T-helper 2 cell (primary cell): ENCODE data around the gene MRPL55.
A peak's percentile ranks its signal among the peaks of the same experiment; 100 is the strongest.

Experiments
- DNase-seq, 5 experiments: peaks; one replicate each; pipeline versions ENCODE4 v3.0.0 to v3.0.0-alpha.2; 2012 to 2022

Gene MRPL55

GRCh38 chr1:228147768-228148167 lies 38.7 kb upstream of the MRPL55 start:
- no peak for DNase-seq

- peak in 1 of 5 experiments; percentile 5 for DNase-seq
Observed at GRCh38 chr1:228147151-228147693, 38.1 kb upstream of the MRPL55 start.

DNA sequence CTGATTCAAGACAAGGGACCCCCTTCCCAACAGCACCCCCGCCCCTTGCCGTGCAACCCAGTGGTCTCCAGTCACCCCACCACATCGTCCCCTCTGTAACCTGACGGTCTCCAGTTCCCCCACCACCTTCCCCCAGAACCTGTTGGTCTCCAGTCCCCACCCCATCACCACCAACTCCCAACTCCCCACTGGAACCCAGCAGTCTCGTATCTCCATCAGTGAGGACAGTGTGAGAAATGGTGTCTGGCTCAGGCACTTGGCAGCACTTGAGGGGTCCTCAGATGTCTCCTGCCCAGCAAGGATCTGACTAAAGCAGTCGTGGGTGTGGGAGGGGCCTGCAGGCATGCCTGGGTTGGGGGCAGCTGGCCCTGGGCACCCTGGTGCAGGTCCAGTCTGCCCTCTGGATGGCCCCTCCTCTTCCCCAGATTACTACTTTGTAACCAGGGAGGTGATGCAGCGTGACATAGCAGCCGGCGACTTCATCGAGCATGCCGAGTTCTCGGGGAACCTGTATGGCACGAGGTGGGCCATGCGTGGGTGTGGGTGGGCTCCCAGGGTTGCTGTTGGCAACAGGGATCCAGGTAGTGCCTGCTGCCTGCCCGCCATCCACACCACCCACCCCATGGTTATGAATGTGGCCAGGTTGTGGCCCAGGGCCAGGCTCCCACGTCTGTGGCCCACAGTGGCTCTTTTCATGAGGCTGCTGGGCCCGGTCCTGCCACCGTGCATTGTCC lies 37.5 kb upstream of the MRPL55 start:
- DNase-seq, result no peak

DNA sequence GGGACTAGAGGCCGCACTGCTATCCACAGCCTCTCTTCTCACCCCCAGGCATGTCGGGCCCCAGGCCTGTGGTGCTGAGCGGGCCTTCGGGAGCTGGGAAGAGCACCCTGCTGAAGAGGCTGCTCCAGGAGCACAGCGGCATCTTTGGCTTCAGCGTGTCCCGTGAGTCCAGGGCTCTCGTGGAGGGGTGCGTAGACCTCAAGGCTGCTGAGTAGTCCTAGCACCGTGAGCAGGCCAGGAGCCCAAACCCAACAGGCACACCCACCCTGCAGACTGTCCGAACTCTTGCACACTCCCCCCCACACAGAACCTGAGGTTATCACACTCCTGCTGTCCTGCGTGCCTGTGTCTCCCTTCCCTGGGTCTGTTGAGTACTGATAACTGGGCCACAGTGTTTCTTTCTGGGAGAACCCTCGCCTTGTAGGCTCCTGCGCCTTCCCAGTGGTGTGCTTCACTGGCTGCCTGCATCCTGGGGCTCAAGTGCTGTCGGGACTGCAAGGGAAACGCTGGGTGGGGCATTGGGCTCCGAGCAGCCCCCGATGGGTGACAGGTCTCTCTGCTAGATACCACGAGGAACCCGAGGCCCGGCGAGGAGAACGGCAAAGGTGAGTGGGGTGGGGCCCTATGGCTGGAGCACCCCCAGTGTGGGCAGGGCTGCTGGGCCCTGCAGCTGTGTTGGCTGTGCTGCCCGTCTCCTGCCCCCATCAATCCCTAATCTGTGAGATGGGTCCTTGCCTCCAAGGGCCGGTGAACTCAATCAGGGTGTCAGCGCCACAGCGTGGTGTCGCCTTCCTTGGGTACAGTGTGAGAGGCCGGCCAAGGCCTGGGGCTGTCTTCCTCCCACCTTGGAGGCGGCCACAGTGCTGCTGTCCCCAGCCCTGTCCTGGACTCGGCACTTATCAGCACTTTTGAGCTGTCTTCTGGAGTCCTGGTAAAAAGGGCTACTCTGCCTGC lies 36.6 kb upstream of the MRPL55 start:
- DNase-seq, result no peak

DNA sequence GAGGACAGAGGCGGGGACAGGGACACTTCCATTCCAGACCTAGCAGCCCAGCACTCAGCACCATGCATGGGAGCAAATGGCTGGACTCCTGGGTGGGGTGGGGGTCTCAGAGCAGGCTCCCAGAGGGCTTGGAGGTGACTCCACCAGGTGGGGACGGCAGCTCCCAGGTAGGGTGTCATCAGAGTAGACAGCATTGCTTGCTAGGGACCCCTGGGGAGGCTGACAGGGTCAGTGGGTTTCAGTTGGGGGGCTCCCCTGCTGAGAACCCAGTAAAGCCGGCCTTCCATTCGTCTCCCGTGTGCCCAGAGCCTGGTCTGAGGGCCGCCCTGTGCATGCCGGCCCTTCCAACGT lies 35.9 kb upstream of the MRPL55 start:
- DNase-seq, result no peak

DNA sequence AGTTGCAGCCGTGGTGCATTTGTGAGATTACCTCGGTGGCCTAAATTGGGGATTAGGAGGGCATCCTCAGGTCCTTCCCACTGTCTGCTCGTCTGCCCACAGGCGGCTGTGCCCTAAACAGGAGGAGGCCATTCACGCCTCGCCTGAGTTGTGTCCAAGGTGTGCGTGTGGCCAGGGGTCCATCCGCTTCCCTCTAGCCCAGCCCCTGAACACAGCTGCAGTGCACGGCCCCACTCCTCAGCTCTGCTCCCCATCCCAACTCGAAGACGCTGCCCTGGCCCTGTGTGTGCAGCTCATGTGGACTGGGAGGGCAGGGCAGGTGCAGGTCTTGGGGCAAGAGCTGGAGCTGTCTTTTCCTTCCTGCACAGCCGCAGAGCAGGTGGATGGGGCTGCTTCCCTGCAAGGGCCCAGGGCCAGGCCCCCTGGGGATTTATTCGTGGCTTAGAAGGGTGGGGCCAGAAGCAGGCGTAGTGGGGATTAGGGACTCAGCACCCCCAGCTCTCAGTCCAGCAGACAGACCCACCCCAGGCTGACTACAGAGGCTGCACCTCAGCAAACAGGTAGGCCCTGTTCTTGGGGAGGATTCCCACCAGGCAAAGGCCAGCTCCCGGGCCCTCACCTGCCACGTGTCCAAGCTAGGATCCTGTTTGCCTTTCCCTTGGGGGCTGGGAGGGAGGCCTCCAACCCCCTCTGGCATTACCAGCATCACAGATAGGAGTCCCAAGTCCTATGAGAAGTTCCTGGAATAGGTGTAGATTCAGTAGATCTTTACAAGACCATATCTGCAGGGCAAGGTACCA lies 35.3 kb upstream of the MRPL55 start:
- DNase-seq, result no peak

DNA sequence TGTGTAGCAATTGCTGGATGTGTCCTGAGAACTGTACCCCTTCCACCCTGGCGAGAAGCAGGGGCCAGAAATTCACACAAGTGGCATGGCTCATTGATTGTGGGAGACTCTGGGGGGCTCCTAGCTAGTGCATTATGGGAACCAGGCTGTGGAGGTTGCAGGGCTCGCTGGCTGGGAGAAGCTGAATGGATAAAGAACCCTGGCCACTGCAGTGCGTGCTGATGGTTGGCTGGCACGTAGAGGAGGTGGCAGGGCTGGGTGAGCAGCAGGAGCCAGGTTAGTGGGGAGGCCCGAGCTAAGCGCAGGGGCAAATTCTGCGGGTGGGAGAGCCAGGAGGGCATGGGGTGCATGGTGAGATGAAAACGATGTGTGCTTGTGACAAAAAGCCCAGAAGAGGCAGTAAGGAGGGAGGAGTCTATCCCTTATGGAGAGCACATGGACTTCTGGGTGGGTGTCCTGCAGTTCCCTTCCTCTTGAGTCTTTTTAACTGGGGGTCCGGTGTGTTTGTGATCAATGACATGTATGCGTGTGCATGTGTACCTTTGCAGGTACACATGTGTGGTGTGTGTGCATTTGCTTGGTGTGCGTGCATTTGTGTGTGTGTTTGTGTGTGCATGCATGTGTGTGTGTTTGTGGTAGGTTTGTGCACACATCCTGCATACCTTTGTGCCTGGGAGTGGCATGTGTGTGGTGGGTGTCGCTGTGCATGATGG lies 34.5 kb upstream of the MRPL55 start:
- no peak for DNase-seq

GRCh38 chr1:228142701-228143136 lies 33.6 kb upstream of the MRPL55 start:
- DNase-seq, result no peak

- peak in 2 of 5 experiments; percentile 33 to 34 for DNase-seq
Observed at GRCh38 chr1:228142155-228142691, 33.1 kb upstream of the MRPL55 start.

DNA sequence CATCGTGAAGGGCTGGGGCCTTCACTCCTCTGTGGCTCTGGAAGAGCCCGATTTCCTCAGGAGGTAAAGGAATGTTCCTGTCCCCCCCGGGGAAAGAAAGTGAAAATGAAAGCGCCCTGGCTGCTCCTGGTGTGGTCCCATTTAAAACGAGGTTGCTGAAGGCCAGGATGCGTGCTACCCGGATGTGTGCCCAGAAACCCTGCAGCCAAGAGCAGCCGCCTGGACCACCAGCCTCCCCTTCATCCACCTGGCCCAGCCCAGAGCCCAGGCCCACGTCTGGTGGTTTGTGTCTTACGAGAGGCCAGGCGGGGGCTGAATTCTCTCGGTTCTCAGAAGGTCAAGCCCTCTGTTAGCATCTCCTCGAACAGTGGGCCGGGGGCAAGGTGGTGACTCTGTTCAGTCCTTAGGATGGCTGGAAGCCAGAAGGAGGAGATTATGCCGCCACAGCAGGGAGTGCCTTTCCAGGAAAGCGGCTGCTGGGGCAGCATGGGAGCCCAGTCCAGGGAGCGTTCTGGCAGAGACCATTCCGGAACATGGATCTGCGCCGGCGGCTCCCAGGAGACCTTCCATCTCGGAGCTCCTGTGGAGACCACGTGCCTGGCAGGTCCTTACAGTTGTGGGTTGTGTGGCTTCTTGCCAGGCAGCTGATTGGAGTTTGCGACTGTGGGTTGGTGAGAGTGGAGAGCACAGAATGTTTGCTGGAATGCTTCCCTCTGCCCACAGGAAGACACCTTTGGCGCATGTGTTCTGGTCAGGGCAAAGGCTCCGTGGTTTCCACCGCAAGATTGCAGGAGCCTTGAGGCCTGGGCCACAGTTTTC lies 32.3 kb upstream of the MRPL55 start:
- peak in 3 of 5 experiments; percentile 8 to 58 (median 25) for DNase-seq

- no peak for DNase-seq
Observed at GRCh38 chr1:228140724-228141225, 31.7 kb upstream of the MRPL55 start.

DNA sequence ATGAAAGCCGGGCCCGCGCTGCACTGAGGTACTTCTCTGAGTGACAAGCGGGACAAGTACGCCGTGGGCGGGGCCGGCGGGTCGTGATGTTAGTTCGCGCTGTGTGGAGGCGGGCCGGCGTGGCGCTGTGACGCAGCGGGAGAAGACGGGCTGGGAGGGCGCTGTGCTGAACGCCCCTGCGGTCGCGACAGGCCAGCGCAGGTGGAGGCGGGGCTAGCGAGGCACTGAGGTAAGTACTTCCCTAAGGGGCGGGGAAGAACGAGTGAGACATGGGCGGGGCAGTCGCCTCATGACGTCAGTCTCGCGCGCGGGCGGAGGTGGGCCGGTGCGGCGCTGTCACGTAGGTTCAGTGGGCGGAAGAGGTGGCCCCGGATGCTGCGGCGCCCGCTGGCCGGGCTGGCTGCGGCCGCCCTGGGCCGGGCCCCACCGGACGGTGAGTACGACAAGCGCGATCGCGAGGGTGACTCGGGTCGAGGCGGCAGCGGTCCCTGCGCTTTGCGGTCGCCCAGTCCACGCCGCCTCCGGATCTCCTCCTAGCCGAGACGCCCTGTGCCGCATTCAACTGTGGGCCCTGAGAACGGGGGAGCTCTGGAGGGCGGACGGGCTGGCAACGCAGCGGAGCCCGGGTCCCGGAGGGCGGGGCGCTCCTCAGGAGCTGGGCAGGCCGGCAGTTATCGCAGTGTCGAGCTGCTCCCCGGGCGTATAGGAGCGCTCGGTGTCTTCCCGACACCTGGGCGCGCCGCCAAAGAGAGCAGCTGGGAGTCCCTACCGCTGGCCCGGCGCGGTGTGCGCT lies 31.0 kb upstream of the MRPL55 start, which contains the start of gene GUK1:
Gene GUK1, plus strand, starts transcription at position 349 of the 793 bp plus-strand sequence. Its CDS starts 24 bp downstream, at position 373.
- DNase-seq, result peak; percentile 100

- peak in 1 of 5 experiments; percentile 7 for DNase-seq
Observed at GRCh38 chr1:228139406-228139930, 30.4 kb upstream of the MRPL55 start.

DNA sequence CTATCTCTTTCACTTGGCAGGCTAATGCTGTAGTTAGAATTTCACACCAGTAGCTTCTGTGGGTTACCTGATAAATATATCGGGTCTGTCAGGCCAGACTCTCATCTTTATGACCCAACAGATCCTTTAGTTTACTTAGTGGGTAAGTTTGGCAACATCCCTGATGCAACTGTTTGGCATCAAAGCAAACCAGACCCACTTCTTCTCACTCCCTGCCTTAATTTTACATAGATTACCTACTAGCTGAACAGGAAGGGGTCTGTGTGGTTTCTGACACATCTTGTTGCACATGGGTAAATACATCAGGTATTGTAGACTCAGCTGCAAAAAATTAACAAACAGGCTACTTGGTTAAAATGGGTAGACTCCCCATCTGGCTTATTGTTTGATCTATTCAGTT lies 27.8 kb upstream of the MRPL55 start:
- peak in 2 of 5 experiments; percentile 38 to 73 for DNase-seq

GRCh38 chr1:228134591-228134990 lies 25.5 kb upstream of the MRPL55 start:
- no peak for DNase-seq

- DNase-seq, result no peak
Observed at GRCh38 chr1:228131766-228132165, 22.7 kb upstream of the MRPL55 start.

GRCh38 chr1:228125185-228125584 lies 16.1 kb upstream of the MRPL55 start:
- no peak for DNase-seq

DNA sequence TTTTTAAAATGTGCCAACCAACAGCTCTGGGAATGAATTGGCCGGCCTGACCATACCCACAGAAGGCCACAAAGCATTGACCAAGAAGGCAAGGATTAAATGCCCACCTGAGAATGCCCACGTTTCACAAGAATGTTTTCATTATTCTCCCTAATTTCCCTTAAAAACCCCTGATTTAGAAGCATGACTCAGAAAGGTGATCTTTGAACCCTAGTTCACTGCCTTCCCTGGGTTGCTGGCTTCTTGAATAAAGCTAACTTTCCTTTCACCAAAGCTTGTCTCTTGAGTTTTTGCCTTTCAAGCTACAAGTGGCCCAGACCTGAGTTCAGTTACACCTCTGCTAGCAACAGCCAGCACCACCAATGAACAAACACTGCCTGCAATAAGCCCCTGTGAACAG lies 14.4 kb upstream of the MRPL55 start:
- DNase-seq, result no peak

DNA sequence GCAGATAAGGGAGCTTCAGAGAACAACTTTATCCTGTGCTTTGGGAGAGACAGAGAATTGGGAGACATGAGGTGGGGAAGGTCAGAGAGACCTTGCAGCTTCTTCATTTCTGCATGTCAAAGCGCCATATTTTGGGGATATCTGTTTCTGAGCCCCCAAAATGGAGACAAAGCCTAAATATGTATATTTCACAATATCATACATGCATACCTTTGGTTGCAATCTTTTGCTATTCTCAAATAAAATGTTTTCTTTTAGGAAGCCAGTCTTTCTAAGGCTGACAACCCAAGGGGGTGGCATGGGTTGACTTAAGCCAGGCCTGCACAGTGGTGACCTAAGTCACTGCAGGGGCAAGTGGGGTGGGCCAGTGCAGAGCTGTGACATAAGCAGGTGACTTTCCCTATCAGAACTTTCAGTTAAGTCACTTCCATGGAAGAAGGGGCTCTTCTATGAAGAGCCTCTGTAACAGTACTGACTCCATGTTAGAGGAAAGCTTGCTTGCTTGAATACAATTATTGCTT lies 13.9 kb upstream of the MRPL55 start:
- DNase-seq, result no peak
